Epithelial cell of esophagus (primary cell): ENCODE measurements around the gene TRIM47.

Source experiments
- DNase-seq: peaks from one replicate; pipeline ENCODE4 v3.0.0; 2010; ENCODE audit warnings: low read depth
- H3K4me3 ChIP-seq: 2 replicates; pipeline ENCODE4 v1.5.1; 2011; ENCODE audit warnings: mild to moderate bottlenecking, low read length, control low read depth
- TF ChIP-seq, protein P1 (sequence below): IDR thresholded peaks from 2 replicates; pipeline ENCODE4 v1.5.1; 2011; ENCODE audit warnings: low read depth, mild to moderate bottlenecking, low read length, control low read depth, inconsistent platforms; ENCODE audit not compliant: insufficient read depth; ENCODE audit errors: missing control alignments

The TRIM47 gene

GRCh38 chr17:75900691-75901533 lies 22.5 kb upstream of the TRIM47 start:
- TF ChIP-seq, protein P1, sequence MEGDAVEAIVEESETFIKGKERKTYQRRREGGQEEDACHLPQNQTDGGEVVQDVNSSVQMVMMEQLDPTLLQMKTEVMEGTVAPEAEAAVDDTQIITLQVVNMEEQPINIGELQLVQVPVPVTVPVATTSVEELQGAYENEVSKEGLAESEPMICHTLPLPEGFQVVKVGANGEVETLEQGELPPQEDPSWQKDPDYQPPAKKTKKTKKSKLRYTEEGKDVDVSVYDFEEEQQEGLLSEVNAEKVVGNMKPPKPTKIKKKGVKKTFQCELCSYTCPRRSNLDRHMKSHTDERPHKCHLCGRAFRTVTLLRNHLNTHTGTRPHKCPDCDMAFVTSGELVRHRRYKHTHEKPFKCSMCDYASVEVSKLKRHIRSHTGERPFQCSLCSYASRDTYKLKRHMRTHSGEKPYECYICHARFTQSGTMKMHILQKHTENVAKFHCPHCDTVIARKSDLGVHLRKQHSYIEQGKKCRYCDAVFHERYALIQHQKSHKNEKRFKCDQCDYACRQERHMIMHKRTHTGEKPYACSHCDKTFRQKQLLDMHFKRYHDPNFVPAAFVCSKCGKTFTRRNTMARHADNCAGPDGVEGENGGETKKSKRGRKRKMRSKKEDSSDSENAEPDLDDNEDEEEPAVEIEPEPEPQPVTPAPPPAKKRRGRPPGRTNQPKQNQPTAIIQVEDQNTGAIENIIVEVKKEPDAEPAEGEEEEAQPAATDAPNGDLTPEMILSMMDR, result no peak
- no peak overlapping the region for H3K4me3 ChIP-seq
- no peak for DNase-seq

GRCh38 chr17:75899767-75900468 lies 21.5 kb upstream of the TRIM47 start:
- TF ChIP-seq, protein P1, result no peak
- no peak for DNase-seq
- no peak overlapping the region for H3K4me3 ChIP-seq

GRCh38 chr17:75899353-75899752 lies 21.0 kb upstream of the TRIM47 start:
- TF ChIP-seq, protein P1, result no peak
- no peak overlapping the region for H3K4me3 ChIP-seq
- DNase-seq, result no peak

DNA sequence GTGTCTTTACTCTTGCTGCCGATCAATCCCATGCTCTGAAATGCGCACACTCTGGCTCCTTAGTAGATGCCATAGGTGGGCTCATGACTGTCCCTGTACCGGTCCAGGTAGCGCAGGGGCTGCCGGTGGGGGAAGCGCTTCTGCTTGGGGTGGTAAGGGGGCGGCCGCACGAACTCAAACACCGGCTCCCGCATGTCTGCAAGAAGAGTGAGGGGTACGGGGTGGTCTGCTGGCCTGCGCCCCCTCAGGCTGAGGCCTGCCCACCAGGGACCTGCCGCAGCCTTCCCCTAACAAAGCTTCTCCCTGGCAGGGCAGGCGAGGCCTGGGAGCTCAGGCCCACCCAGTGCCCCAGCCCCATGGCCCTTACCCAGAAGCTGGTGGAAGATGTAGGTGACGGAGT lies 20.4 kb upstream of the TRIM47 start:
- no peak overlapping the region for H3K4me3 ChIP-seq
- TF ChIP-seq, protein P1, result no peak
- no peak for DNase-seq

GRCh38 chr17:75898065-75898464 lies 19.7 kb upstream of the TRIM47 start:
- TF ChIP-seq, protein P1, result no peak
- no peak for DNase-seq
- no peak overlapping the region for H3K4me3 ChIP-seq

DNA sequence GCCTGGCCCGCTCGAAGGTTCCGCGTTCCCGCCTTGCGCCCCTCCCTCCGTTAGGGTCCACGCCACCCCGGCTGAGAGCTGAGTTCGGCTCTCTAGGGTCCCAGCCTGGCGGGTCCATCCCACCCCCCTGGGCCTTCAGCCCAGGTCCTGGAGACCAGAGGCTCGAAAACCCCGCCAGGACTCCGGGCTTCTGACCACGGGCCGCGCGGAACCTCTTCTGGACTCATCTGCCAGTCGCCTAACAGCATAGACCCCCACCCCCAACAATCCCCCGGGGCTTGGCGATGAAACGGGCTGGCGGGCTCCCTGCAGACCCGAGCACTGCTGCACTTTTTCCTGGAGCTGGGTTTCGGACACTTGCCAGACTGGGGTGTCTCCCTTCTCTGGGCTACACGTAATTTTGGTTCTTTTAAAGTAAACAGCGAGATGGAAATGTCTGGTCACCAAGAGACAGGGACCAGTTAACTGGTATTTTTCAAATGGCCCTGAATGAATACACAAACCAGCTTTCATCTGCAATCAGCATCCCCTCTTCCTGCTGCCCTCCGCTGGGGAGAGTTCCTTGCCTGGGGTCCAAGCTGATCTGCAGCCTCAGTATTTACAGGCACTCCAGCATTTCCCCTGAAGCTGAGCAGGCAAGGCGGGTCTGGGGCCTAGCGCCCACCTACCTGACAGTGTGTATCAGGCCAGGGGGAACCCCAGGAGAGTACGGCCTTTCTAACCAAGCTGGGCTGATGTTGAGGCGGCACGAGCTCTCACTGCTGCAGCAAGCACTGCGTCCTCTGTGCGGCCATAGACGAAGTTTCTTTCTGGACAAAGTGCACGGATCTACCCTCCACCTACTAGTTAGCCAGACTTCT lies 19.0 kb upstream of the TRIM47 start:
- TF ChIP-seq, protein P1, result no peak
- no peak for DNase-seq
- H3K4me3 ChIP-seq, result peak overlapping the region; percentile 63
